Stimulated activated CD4-positive, alpha-beta T cell treated with anti-CD3 and anti-CD28 coated beads, Interleukin-2, amount 100 ng/mL, for 48 hours (primary cell): ENCODE results near the gene MT1F.

ENCODE experiments used
- DNase-seq, 2 donors: peaks; one replicate each; pipeline ENCODE4 v3.0.0-alpha.2; 2020

Gene MT1F

GRCh38 chr16:56701534-56701933 is 43.8 kb downstream of the MT1F start:
- DNase-seq = no peak

DNA sequence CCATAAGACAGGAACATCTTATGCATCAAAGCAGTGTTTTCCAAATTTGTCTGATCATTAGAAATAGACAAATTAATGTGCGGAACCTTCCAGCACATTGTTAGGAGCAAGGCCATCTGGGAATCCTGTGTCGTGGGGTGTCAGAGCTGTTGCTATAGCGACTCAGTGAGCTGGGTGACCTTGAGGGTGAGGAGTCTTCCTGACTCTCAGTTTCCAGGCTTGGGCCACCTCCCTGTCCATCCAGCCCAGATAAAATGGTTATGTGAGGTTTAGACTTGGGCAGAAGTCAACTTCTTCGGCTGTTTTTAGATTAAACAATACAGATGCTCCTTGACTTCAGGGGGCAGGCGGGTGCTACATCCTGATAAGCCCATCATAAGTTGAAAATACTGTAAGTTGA is 45.1 kb downstream of the MT1F start:
- DNase-seq = no peak
